ENCODE measurements around the gene LBR. TPM values are rescaled to one million over a fixed set of nuclear protein-coding genes. Genes with fewer than 3 reads are reported as not detected.
"Not testable (repeated sequence)": the region's sequence is repeated elsewhere in the genome, so short reads cannot be mapped to it uniquely, and the experiment has no call there.

LBR gene
- total RNA-seq, 1 experiment from 2014 or later, result 106 TPM

DNA sequence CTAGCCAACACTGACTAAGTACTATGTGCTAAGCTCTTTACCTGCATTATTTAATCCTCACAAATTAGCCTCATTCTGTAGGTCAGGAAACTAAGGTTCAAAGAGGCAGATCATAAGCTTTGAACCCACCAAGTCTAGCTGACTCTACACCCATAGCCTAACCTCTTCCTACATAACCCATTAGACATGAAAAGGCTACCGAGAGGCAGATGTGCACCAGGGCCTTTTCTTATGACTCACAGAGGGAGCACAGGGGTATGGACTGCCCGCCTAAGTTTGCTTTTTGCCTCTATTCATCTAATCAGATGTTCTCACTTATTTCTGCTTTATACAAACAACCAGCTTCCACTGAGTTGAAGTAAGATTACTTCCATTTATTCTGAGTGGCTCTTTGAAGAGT, 31.5 kb downstream of the LBR start:
- intact Hi-C loops (cut with micrococcal nuclease), result no loop called here
- Mint-ChIP-seq H3K9me3 (ENCODE audit: unreplicated experiment) (no peaks in the 10 kb centered on the region), H3K27me3 (ENCODE audit: insufficient read depth, unreplicated experiment) (no peaks in the 10 kb centered on the region), H3K27ac (ENCODE audit: low read depth, unreplicated experiment) (no peak overlapping the region), H3K4me1 (ENCODE audit: insufficient read depth, unreplicated experiment) (no peaks in the 10 kb centered on the region), H3K4me3 (ENCODE audit: unreplicated experiment) (no peak overlapping the region), H3K36me3 (ENCODE audit: insufficient read depth, unreplicated experiment) (peaks cover 53% of the 10 kb centered on the region)
- POLR2A ChIA-PET, result interaction anchor here (0.7 kb wide), 1 partner anchor 12 kb away, joined by 4 read pairs; no protein-coding TSS in a partner anchor
- CTCF ChIA-PET, result interaction anchor here (0.6 to 0.7 kb wide), 2 partner anchors 14 to 414 kb away, joined by 3 read pairs; partner anchors contain the start of gene EPHX1
- no peak for DNase-seq (ENCODE audit: unreplicated experiment)
- TF ChIP-seq, protein P1, sequence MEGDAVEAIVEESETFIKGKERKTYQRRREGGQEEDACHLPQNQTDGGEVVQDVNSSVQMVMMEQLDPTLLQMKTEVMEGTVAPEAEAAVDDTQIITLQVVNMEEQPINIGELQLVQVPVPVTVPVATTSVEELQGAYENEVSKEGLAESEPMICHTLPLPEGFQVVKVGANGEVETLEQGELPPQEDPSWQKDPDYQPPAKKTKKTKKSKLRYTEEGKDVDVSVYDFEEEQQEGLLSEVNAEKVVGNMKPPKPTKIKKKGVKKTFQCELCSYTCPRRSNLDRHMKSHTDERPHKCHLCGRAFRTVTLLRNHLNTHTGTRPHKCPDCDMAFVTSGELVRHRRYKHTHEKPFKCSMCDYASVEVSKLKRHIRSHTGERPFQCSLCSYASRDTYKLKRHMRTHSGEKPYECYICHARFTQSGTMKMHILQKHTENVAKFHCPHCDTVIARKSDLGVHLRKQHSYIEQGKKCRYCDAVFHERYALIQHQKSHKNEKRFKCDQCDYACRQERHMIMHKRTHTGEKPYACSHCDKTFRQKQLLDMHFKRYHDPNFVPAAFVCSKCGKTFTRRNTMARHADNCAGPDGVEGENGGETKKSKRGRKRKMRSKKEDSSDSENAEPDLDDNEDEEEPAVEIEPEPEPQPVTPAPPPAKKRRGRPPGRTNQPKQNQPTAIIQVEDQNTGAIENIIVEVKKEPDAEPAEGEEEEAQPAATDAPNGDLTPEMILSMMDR (IDR thresholded peaks at IDR 0.05; ENCODE audit: unreplicated experiment), result no peak
- BruUV-seq (replicated peaks), result no TSS peak

DNA sequence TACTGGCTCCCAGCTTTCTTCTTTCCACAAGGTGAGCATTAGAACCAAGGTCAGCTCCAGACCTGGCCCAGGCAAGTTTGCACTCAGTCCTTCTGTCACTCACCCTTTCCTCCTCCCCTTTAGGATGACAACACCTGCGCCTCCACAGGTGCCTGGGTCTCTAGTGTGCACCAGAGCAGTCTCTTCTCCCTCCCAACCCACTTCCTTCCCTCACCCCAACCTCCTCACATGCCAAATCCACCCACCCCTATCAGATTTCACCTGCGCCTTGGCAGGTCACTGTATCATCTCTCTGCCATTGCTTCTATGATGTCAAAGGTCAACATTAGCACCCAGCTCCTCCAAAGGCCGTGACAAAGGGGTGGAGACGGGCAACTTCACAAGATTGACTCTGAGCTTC, 38.0 kb downstream of the LBR start:
- no peaks in the 10 kb centered on the region for H3K27me3 Mint-ChIP-seq (ENCODE audit: insufficient read depth, unreplicated experiment)
- CTCF ChIA-PET, result interaction anchor here (0.6 to 1.3 kb wide), 4 partner anchors 10 to 1753 kb away, joined by 3 to 4 read pairs (median 3); no protein-coding TSS in a partner anchor
- no peaks in the 10 kb centered on the region for H3K9me3 Mint-ChIP-seq (ENCODE audit: unreplicated experiment)
- TF ChIP-seq, protein P1 (IDR thresholded peaks at IDR 0.05; ENCODE audit: unreplicated experiment), result no peak
- H3K27ac Mint-ChIP-seq (ENCODE audit: low read depth, unreplicated experiment), result no peak overlapping the region
- peaks cover 7% of the 10 kb centered on the region for H3K36me3 Mint-ChIP-seq (ENCODE audit: insufficient read depth, unreplicated experiment)
- no peak overlapping the region for H3K4me3 Mint-ChIP-seq (ENCODE audit: unreplicated experiment)
- POLR2A ChIA-PET, result interaction anchor here (0.8 to 2.5 kb wide), 4 partner anchors 10 to 33 kb away, joined by 3 to 15 read pairs (median 3); no protein-coding TSS in a partner anchor
- no peak for DNase-seq (ENCODE audit: unreplicated experiment)
- H3K4me1 Mint-ChIP-seq (ENCODE audit: insufficient read depth, unreplicated experiment), result no peaks in the 10 kb centered on the region
- no TSS peak for BruUV-seq (replicated peaks)
- intact Hi-C loops (cut with micrococcal nuclease), result no loop called here

DNA sequence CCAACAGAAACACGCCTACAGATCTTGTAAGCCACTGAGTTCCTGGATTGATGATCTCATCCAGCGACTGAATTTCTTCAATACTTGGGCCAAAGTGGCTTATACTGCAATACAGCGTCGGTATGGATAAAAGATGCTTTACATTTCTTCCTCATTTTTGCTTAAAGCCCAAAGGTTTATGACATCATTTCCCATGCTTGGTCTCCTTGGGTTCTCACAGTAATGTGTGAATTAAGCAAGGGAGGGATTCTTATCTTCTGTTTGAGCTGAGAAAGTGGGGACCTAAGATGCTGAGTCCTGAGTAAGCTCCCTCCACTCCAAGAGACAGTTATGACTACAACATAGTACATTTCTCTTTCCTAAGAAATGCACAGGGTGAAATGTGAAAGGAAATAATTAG, 39.5 kb downstream of the LBR start:
- H3K9me3 Mint-ChIP-seq (ENCODE audit: unreplicated experiment), result no peaks in the 10 kb centered on the region
- no peak for DNase-seq (ENCODE audit: unreplicated experiment)
- no peaks in the 10 kb centered on the region for H3K27me3 Mint-ChIP-seq (ENCODE audit: insufficient read depth, unreplicated experiment)
- intact Hi-C loops (cut with micrococcal nuclease), result no loop called here
- TF ChIP-seq, protein P1 (IDR thresholded peaks at IDR 0.05; ENCODE audit: unreplicated experiment), result no peak
- no peak overlapping the region for H3K4me3 Mint-ChIP-seq (ENCODE audit: unreplicated experiment)
- no peaks in the 10 kb centered on the region for H3K4me1 Mint-ChIP-seq (ENCODE audit: insufficient read depth, unreplicated experiment)
- CTCF ChIA-PET, result interaction anchor here (0.7 to 1.0 kb wide), 3 partner anchors 10 to 605 kb away, joined by 3 read pairs; no protein-coding TSS in a partner anchor
- peaks cover 7% of the 10 kb centered on the region for H3K36me3 Mint-ChIP-seq (ENCODE audit: insufficient read depth, unreplicated experiment)
- POLR2A ChIA-PET, result interaction anchor here (0.6 to 2.5 kb wide), 2 partner anchors 8 to 39 kb away, joined by 3 to 15 read pairs; no protein-coding TSS in a partner anchor
- no peak overlapping the region for H3K27ac Mint-ChIP-seq (ENCODE audit: low read depth, unreplicated experiment)
- no TSS peak for BruUV-seq (replicated peaks)

DNA sequence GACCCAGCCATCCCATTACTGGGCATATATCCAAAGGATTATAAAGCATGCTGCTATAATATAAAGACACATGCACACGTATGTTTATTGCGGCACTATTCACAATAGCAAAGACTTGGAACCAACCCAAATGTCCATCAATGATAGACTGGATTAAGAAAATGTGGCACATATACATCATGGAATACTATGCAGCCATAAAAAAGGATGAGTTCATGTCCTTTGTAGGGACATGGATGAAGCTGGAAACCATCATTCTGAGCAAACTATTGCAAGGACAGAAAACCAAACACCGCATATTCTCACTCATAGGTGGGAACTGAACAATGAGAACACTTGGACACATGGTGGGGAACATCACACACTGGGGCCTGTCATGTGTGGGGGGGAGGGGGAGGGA, 41.0 kb downstream of the LBR start:
- POLR2A ChIA-PET; H3K36me3 Mint-ChIP-seq (ENCODE audit: insufficient read depth, unreplicated experiment); intact Hi-C loops (cut with micrococcal nuclease); BruUV-seq (replicated peaks); CTCF ChIA-PET; H3K4me3 Mint-ChIP-seq (ENCODE audit: unreplicated experiment); DNase-seq (ENCODE audit: unreplicated experiment); H3K27me3 Mint-ChIP-seq (ENCODE audit: insufficient read depth, unreplicated experiment); H3K4me1 Mint-ChIP-seq (ENCODE audit: insufficient read depth, unreplicated experiment); H3K9me3 Mint-ChIP-seq (ENCODE audit: unreplicated experiment); H3K27ac Mint-ChIP-seq (ENCODE audit: low read depth, unreplicated experiment): not testable (repeated sequence)

Data from MCF 10A (cell line).